ENCODE data around the gene RPL28. TPM values are rescaled to one million over a fixed set of nuclear protein-coding genes. Genes with fewer than 3 reads are reported as not detected.
"Not testable (repeated sequence)": the region's sequence is repeated elsewhere in the genome, so short reads cannot be mapped to it uniquely, and the experiment has no call there.

The RPL28 gene
- total and polyA plus RNA-seq, 10 of the 15 experiments (the other 5 are each of a cell fraction or from before 2014, with no cell fraction given) = 260 to 3,542 (median 891) TPM

GRCh38 chr19:55448175-55448490 is 62.4 kb downstream of the RPL28 start:
- H3K79me2 ChIP-seq (ENCODE audit: control insufficient read depth, insufficient read depth, low read length); H3K27ac ChIP-seq (ENCODE audit: control insufficient read depth, insufficient read depth); H3K9ac ChIP-seq (ENCODE audit: control insufficient read depth, insufficient read depth, low read length); POLR2A ChIA-PET; H2AFZ ChIP-seq (ENCODE audit: control insufficient read depth, low read depth, low read length); H3K4me1 ChIP-seq (ENCODE audit: control insufficient read depth, insufficient read depth, low read length); SMC1A ChIA-PET (ENCODE audit: uncharacterized antibody, unreplicated experiment); H3K36me3 ChIP-seq (ENCODE audit: control insufficient read depth in 2 of 2, insufficient read depth in 2 of 2, low read length in 1 of 2); ATAC-seq; H3K4me3 ChIP-seq; RAD21 ChIA-PET (ENCODE audit: unreplicated experiment); H3K4me2 ChIP-seq (ENCODE audit: control insufficient read depth, insufficient read depth); FAIRE-seq; H3K9me3 ChIP-seq (replicated peaks; ENCODE audit: control insufficient read depth, insufficient read depth, low read length); intact Hi-C loops (cut with micrococcal nuclease; ENCODE audit: unreplicated experiment); DNase-seq (ENCODE audit: low read depth, low spot score); BruUV-seq (replicated peaks); in situ Hi-C loops (cut with MboI); H3K27me3 ChIP-seq (replicated peaks in 1 of 2; ENCODE audit: control insufficient read depth in 2 of 2, insufficient read depth in 2 of 2, low read length in 1 of 2); H4K20me1 ChIP-seq (ENCODE audit: control insufficient read depth, insufficient read depth): not testable (repeated sequence)
- 96% methylated on average over 4 of the region's 5 CpGs for WGBS (ENCODE audit: insufficient coverage, insufficient replicate concordance, low lambda C conversion rate, missing lambda C conversion rate)
- CTCF ChIA-PET = interaction anchor here (0.5 kb wide), 1 partner anchor 147 kb away, joined by 5 read pairs; no protein-coding TSS in a partner anchor

- POLR2A ChIA-PET = no interaction called here
- TF ChIP-seq POU2F2 (IDR thresholded peaks at IDR 0.05; ENCODE audit: borderline replicate concordance, low read depth, low read length) = no peak
- TF ChIP-seq RUNX3 (IDR thresholded peaks at IDR 0.05; ENCODE audit: low read length) = no peak
- no peak for TF ChIP-seq WRNIP1 (IDR thresholded peaks at IDR 0.05; ENCODE audit: borderline replicate concordance, low read depth, low read length)
- TF ChIP-seq SUPT20H (IDR thresholded peaks at IDR 0.05; ENCODE audit: borderline replicate concordance, control insufficient read depth, low read depth, low read length) = no peak
- no peak for TF ChIP-seq NR2F1 (conservative IDR thresholded peaks at IDR 0.05)
- TF ChIP-seq ZNF207 (IDR thresholded peaks at IDR 0.05; ENCODE audit: borderline replicate concordance) = no peak
- no peak for TF ChIP-seq KLF5 (IDR thresholded peaks at IDR 0.05; ENCODE audit: partially characterized antibody)
- no peak for TF ChIP-seq IKZF2 (IDR thresholded peaks at IDR 0.05)
- TF ChIP-seq CBX5 (IDR thresholded peaks at IDR 0.05; ENCODE audit: low read depth) = no peak
- no peak for TF ChIP-seq ELK1 (IDR thresholded peaks at IDR 0.05; ENCODE audit: low read depth, low read length)
- no peak overlapping the region for H3K4me2 ChIP-seq (ENCODE audit: control insufficient read depth, insufficient read depth)
- no peak overlapping the region for H3K4me3 ChIP-seq
- SMC1A ChIA-PET (ENCODE audit: uncharacterized antibody, unreplicated experiment) = no interaction called here
- peaks cover 0 to 3% of the 10 kb centered on the region in 2 experiments; a peak in 2 of 4 replicates for H3K36me3 ChIP-seq (ENCODE audit: control insufficient read depth in 2 of 2, insufficient read depth in 2 of 2, low read length in 1 of 2)
- H3K79me2 ChIP-seq (ENCODE audit: control insufficient read depth, insufficient read depth, low read length) = no peaks in the 10 kb centered on the region
- no peaks in the 10 kb centered on the region; a peak in 2 of 4 replicates for H3K27me3 ChIP-seq (replicated peaks in 1 of 2; ENCODE audit: control insufficient read depth in 2 of 2, insufficient read depth in 2 of 2, low read length in 1 of 2)
- in situ Hi-C loops (cut with MboI) (no loop called here), intact Hi-C loops (cut with micrococcal nuclease; ENCODE audit: unreplicated experiment) (no loop called here)
- BruUV-seq (replicated peaks) = no TSS peak
- DNase-seq (ENCODE audit: low read depth, low spot score) = no peak
- CTCF ChIA-PET = no interaction called here
- no peak overlapping the region for H3K27ac ChIP-seq (ENCODE audit: control insufficient read depth, insufficient read depth)
- H2AFZ ChIP-seq (ENCODE audit: control insufficient read depth, low read depth, low read length) = no peak overlapping the region
- H3K9me3 ChIP-seq (replicated peaks; ENCODE audit: control insufficient read depth, insufficient read depth, low read length) = no peaks in the 10 kb centered on the region
- H4K20me1 ChIP-seq (ENCODE audit: control insufficient read depth, insufficient read depth) = peaks cover 4% of the 10 kb centered on the region; the same call in 1 of the 2 replicates
- no peak for ATAC-seq
- no peaks in the 10 kb centered on the region for H3K4me1 ChIP-seq (ENCODE audit: control insufficient read depth, insufficient read depth, low read length)
- H3K9ac ChIP-seq (ENCODE audit: control insufficient read depth, insufficient read depth, low read length) = no peak overlapping the region
- WGBS (ENCODE audit: insufficient coverage, insufficient replicate concordance, low lambda C conversion rate, missing lambda C conversion rate) = 51% methylated on average over 13 of the region's 16 CpGs
- RAD21 ChIA-PET (ENCODE audit: unreplicated experiment) = no interaction called here
- FAIRE-seq = no peak
These were observed 63.7 kb downstream of the RPL28 start for GRCh38 chr19:55449469-55449868.
